GM12878 (cell line): ENCODE results near the gene EWSR1.

Experiments used
- CBX5 ChIP-seq: sonication (generic); IDR thresholded peaks from 2 replicates; pipeline ENCODE4 v1.6.1; 2016; ENCODE audit warnings: low read depth, moderate library complexity, mild to moderate bottlenecking, inconsistent platforms
- CTCF ChIP-seq, 3 experiments: IDR thresholded peaks in 2 of 3; conservative IDR thresholded peaks in 1 of 3; 2 replicates each; pipeline ENCODE4 v1.5.1; 2011; ENCODE audit warnings: low read depth in 3 of 3, low read length in 3 of 3, mild to moderate bottlenecking in 3 of 3, control low read depth in 2 of 3, moderate library complexity in 2 of 3, inconsistent platforms in 1 of 3, mixed read lengths in 1 of 3; ENCODE audit not compliant: control insufficient read depth in 2 of 3, insufficient read depth in 1 of 3; ENCODE audit errors: extremely low read depth in 1 of 3
- SUZ12 ChIP-seq: fragments of 200-600 bp; sonication (generic); IDR thresholded peaks from one replicate; pipeline ENCODE4 v1.6.1; 2018; ENCODE audit warnings: antibody characterized with exemption, mild to moderate bottlenecking; ENCODE audit not compliant: unreplicated experiment
- TAF1 ChIP-seq: IDR thresholded peaks from 2 replicates; pipeline ENCODE4 v1.6.1; 2011; ENCODE audit warnings: mild to moderate bottlenecking, low read depth, low read length, borderline replicate concordance

GRCh38 chr22:29345932-29346331 is 77.9 kb downstream of the EWSR1 start:
- TF ChIP-seq CBX5 (no peak), SUZ12 (no peak), CTCF (IDR thresholded peaks at IDR 0.05 in 2 of 3, conservative IDR thresholded peaks at IDR 0.05 in 1 of 3; ENCODE audit: control insufficient read depth in 2 of 3, extremely low read depth in 1 of 3, insufficient read depth in 1 of 3, low read depth in 3 of 3, low read length in 3 of 3) (no peak), TAF1 (no peak)
